ENCODE results near the gene CTIF. TPM values are rescaled to one million over a fixed set of nuclear protein-coding genes. Genes with fewer than 3 reads are reported as not detected.

The CTIF gene
- total and polyA plus RNA-seq, 10 donors, result 5.2 to 39.2 (median 18.5) TPM

GRCh38 chr18:48904847-48905394 lies 366.1 kb downstream of the CTIF start:
- no peak overlapping the region for H3K27ac ChIP-seq
- H3K36me3 ChIP-seq, result no peaks in the 10 kb centered on the region

GRCh38 chr18:48905513-48905912 lies 366.7 kb downstream of the CTIF start:
- peaks cover 0 to 14% (median 8%) of the 10 kb centered on the region in 8 donors for H3K9me3 ChIP-seq
- H3K27me3 ChIP-seq (replicated peaks in 1 of 7), result peaks cover 0 to 4% (median 0%) of the 10 kb centered on the region in 7 donors
- no peak for DNase-seq
- no peak overlapping the region for H3K27ac ChIP-seq
- H3K4me1 ChIP-seq, result peaks cover 0 to 26% (median 8%) of the 10 kb centered on the region in 6 donors
- intact Hi-C loops (cut with DNase I; ENCODE audit: low total_unique reads), result no loop called here
- TF ChIP-seq CTCF (IDR thresholded peaks at IDR 0.05 in 8 of 11, conservative IDR thresholded peaks at IDR 0.05 in 3 of 11), result no peak
- no peak for TF ChIP-seq POLR2A (IDR thresholded peaks at IDR 0.05)
- TF ChIP-seq POLR2AphosphoS5 (IDR thresholded peaks at IDR 0.05), result no peak
- WGBS, 5 donors, result 80 to 96% (median 92%) methylated on average over 1 of the region's 1 CpG
- H3K4me3 ChIP-seq, result no peak overlapping the region
- no peaks in the 10 kb centered on the region for H3K36me3 ChIP-seq

More at GRCh38 chr18:48904847-48905394, 366.1 kb downstream of the CTIF start:
- 75 to 84% (median 83%) methylated on average over 3 of the region's 3 CpGs for WGBS, 5 donors
- Histone ChIP-seq H3K4me3 (no peak overlapping the region), H3K9me3 (peaks cover 0 to 14% (median 8%) of the 10 kb centered on the region in 8 donors), H3K4me1 (peaks cover 0 to 22% (median 8%) of the 10 kb centered on the region in 6 donors), H3K27me3 (replicated peaks in 1 of 7) (peaks cover 0 to 4% (median 0%) of the 10 kb centered on the region in 7 donors)
- DNase-seq, result no peak
- TF ChIP-seq POLR2A (IDR thresholded peaks at IDR 0.05), result no peak
- TF ChIP-seq CTCF (IDR thresholded peaks at IDR 0.05 in 8 of 11, conservative IDR thresholded peaks at IDR 0.05 in 3 of 11), result no peak
- intact Hi-C loops (cut with DNase I; ENCODE audit: low total_unique reads), result no loop called here

GRCh38 chr18:48908916-48909315 lies 370.1 kb downstream of the CTIF start:
- no peaks in the 10 kb centered on the region for H3K27me3 ChIP-seq (replicated peaks in 1 of 7)

More at GRCh38 chr18:48908916-48909315, 370.1 kb downstream of the CTIF start:
- no peaks in the 10 kb centered on the region for H3K36me3 ChIP-seq
- no peak for DNase-seq
- peaks cover 0 to 14% (median 8%) of the 10 kb centered on the region in 8 donors for H3K9me3 ChIP-seq
- no peak overlapping the region for H3K27ac ChIP-seq
- intact Hi-C loops (cut with DNase I; ENCODE audit: low total_unique reads), result no loop called here
- no peak for TF ChIP-seq POLR2AphosphoS5 (IDR thresholded peaks at IDR 0.05)
- no peak for TF ChIP-seq POLR2A (IDR thresholded peaks at IDR 0.05)
- no peak for TF ChIP-seq CTCF (IDR thresholded peaks at IDR 0.05 in 8 of 11, conservative IDR thresholded peaks at IDR 0.05 in 3 of 11)
- peaks cover 0 to 8% (median 0%) of the 10 kb centered on the region in 6 donors for H3K4me1 ChIP-seq
- no peak overlapping the region for H3K4me3 ChIP-seq
- 72 to 86% (median 76%) methylated on average over 3 of the region's 3 CpGs for WGBS, 5 donors
